AML-193 (cell line): Measurements from ENCODE around the gene CRIP3.

Experiments
- DNase-seq, 2 experiments: peaks; one replicate each; lab custom pipeline; 2025; lab: John Stamatoyannopoulos, UW

The CRIP3 gene

DNA sequence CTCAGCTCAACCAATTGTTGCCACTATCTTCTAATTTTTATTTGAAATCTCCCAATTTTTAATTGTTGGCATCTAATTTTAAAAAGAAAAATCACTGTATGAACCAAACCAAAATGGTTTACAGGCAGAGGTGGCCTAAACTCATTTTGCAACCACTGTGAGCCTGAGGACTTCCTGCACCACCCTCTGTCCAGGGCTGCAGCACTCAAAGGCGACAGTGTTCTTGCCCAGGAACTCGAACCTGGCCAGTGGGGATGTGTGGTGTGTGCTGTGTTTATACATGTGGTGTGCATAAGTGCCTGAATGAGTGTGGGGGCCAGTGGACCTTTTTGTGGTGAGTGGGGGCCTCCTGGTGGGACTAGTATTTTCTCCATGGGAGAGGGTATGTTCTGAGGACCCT lies 34.9 kb downstream of the CRIP3 start:
- DNase-seq = no peak

DNA sequence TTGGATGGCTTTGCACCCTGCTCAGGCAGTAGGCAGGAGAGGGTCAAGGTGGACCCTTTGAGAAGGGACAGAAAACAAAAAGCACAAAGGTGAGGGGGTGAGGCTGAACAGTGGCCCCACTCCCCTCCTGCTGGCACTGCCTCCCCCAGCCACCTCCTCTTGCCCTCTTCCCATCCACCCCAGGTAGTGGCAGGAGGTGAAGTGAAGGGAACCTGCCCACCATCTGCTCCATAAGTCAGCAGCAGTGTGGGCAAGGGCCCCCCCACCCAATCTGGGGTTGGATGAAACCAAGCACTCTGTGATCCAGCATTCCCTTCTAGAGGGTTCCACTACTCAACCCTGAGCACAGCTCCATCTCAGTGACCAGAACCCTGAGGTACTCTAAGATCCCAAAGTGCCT lies 36.7 kb downstream of the CRIP3 start:
- DNase-seq = no peak

DNA sequence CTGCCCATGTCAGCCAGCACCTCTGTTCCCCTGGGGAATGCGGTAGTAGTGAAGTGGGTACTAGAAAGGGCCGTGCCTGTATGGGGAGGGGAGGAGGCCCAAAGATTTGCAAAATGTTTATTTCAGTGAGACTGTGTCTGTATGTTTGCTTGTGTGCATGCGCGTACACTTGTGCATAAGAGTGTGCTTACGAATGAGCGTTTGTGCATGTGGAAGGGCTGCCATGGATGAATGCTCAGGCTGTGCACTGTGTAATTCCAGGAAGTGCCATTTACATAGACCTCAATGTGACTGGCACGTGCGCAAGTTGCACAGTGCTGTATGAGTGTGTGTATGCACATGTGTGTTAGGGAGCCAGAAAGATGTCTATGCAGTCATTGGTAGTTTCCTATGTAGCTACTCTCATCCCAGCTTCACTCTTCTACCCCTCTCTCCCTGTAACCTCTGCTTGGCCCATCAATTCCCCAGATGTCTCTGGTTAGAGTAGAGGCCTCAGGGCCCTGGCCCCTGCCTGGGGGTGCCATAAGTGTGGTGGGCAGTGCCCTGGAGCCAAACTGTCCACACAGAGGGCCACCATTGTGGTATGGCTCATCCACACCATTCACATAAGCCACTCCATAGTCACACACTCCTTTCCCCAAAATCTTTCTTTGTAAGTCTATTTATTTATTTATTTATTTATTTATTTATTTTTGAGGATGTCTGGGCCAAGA lies 37.4 kb downstream of the CRIP3 start:
- DNase-seq = no peak

DNA sequence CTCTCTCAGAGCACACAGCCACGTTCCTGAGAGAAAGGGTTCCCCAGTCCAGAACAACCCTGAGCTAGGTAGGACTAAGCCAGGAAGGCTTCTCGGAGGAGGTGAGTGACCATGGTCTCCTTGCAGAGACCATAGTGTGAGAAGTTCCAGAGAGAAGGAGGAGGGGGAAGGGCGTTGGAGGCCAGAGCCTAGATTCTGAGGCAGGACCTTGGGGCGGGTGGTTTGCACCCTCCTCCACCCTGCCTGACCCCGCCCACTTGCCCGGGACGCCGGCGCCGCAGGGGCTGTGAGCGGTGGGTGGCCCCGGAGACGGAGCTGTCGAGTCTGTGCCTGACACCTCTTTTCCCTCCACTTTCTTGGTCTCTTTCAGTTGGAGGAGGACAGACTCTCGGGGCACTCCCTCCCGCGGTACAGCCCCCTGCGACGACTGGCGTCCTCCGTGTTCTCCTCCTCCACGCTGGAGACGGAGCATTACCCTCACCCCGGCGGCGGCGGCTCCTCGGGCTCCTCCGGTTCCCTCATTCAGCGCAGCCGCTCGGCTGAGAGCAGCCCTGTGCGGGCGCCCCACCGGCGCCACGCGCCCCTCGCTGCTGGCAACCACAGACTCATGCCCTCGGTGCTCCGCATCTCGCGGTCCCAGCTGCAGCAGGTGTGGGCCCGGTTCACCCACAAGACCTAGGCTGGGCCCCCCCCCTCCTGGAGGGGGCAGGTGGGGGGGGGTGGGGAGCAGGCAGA lies 39.2 kb downstream of the CRIP3 start:
- no peak for DNase-seq

DNA sequence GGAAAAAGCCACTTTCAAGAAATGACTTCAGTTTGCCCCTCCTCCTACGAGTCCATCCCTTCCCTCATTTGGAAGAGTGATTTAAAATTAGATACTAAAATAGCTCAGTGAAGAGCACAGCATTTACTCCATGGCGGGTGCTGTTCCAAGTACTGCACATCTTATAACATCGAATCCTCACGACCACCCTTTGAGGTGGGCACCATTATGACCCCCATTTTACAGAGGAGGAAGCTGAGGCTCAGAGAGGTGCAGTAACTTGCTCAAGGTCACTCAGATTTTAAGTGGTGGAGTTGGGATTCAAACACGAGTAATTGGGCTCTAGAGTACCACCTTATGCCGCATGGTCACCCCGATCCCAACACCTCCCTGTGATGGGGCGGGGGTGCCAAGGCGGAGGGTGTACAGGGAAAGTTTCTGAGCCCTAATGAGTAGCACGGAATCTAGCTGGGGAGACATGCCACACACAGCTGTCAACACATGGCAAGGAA lies 39.8 kb downstream of the CRIP3 start:
- no peak for DNase-seq

DNA sequence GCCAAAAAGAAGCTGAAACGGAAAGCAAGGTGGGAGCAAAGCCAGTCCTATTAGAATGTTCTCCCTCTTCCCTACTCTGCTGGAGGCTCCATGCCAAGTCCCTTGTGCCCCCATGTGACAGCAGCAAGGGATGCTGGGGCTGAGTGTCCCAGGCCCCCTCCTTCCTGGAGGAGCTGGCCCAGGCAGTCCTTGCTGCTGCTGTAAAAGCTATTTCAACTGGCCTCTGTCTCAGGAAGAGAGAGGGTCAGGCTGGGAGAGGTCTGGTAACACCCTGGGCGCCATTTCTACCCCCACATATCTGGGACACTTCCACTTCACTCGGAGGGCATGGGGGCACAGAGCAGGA lies 40.3 kb downstream of the CRIP3 start:
- DNase-seq = no peak

DNA sequence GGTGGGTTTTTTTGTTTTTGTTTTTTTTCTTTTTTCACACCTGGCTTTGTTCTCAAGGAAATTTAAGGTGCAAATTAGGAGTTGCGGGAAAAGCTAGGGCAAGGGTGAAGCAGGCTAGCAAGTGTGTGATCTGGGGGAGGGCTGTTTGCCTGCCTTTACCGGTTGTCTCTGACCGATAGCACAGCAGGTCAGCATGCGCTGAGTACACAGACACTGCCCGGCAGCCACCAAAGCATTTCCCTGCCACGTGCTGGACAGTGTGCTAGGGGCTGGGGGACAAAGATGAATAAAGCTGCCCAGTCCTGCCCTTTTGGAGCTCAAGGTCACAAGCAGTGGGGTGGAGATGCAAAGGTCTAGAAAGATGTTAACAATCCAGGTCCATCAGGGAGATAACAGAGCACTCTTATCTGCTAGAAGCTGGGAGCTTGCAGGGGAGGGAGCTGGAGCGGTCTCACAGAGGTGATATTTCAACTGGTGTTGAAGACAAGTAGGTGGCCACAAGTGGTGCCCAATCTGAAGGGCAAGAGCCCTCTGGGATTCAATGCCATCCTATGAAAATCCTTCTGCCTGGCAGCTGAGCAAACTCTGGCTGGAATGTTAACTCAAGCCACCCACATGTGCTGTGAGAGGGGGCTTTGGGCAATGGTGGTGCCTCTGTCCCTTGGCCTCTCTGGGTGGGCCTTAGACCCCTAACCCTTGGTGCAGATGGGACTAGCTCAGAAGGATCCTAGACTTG lies 40.8 kb downstream of the CRIP3 start:
- DNase-seq = no peak

DNA sequence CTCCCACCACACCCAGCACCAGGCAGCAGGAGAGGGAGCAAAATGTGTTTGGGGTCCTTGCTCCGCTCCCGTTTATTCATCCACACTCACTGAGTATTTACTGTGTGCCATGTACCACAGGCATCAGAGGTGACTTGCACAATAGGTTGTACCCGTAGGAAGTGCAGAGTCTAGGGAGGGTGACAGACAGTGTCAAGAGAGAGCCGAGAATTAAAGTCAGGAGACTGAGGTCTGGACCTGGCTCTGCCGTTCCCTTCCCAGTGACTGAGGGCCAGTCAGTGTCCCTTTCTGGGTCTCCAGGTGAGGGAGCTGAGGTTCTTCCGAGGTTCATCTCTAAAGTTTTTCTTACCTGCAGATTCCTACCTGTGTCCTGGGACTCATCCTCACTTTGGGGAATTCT lies 43.1 kb downstream of the CRIP3 start:
- DNase-seq = no peak

DNA sequence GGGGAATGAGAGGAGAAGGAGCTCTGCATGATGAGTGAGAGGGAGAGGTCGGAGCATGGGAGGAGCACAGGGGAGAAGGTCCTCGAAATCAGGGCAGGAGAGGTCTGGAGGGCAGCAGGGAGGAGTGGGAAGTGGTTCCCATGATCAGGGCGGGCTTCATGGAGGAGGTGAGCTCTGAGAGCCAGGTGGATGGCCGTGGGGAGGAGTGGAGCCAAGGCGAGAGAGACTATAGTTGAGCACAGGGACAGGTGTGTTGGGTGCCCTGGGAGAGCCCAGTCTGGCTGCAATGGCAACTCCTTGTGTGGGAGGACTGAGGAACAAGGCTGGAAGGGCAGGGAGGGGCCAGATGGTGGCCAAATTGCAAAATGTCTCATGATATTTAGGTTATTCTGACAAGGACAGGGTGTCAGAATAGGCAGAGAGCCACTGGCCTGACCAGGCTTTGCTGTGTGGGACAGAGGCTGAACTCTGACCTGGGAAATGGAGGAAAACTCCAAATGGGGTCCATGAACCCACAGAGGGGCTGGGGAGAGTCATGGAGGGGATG lies 44.0 kb downstream of the CRIP3 start:
- DNase-seq = no peak

DNA sequence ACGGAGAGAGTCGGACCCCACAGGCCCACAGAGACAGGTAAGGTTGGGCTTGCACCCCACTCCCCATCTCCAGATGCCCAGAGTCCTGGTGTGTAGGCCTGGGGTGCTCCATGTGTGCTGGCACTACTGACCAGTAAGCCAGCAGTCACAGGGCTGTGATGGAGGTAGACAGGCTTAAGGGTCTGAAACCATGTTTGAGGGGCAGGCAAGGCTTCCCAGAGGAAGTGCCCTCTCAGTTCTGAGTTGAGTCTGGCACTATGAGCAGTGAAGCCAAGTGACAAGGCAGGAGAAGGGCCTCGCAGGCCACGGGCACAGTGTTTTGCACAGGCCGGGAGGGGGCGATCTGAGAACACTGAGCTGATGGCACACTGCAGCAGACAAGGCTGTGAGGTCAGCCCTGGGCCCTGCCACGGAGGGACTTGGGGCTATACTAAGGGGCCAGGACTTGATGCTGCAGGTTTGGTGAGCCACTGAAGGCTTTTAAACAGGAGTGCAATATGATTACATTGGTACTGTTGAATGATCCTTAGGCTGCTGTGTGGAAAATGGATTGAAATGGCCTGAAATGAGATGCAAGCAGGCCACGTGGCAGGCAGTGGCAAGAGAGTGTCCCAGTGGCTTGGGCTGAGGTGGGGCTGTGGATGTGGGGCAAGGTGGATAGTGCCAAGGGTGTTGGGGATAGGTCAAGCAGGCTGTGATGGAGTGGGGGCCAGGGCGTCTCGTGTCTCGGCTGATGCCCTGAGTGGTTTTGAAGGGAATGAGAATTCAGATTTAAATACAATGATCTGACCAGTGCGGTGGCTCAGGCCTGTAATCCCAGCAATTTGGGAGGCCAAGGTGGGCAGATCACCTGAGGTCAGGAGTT lies 45.1 kb downstream of the CRIP3 start:
- peak; percentile 84 to 86 for DNase-seq

DNA sequence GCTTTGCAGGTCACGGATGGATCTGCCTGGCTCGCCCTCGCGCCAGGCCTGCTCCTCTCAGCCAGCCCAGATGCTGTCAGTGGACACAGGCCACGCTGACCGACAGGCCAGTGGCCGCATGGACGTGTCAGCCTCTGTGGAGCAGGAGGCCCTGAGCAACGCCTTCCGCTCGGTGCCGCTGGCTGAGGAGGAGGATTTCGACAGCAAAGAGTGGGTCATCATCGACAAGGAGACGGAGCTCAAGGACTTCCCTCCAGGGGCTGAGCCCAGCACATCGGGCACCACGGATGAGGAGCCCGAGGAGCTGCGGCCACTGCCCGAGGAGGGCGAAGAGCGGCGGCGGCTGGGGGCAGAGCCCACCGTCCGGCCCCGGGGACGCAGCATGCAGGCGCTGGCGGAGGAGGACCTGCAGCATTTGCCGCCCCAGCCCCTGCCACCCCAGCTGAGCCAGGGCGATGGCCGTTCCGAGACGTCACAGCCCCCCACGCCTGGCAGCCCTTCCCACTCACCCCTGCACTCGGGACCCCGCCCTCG lies 45.8 kb downstream of the CRIP3 start:
- DNase-seq = no peak

DNA sequence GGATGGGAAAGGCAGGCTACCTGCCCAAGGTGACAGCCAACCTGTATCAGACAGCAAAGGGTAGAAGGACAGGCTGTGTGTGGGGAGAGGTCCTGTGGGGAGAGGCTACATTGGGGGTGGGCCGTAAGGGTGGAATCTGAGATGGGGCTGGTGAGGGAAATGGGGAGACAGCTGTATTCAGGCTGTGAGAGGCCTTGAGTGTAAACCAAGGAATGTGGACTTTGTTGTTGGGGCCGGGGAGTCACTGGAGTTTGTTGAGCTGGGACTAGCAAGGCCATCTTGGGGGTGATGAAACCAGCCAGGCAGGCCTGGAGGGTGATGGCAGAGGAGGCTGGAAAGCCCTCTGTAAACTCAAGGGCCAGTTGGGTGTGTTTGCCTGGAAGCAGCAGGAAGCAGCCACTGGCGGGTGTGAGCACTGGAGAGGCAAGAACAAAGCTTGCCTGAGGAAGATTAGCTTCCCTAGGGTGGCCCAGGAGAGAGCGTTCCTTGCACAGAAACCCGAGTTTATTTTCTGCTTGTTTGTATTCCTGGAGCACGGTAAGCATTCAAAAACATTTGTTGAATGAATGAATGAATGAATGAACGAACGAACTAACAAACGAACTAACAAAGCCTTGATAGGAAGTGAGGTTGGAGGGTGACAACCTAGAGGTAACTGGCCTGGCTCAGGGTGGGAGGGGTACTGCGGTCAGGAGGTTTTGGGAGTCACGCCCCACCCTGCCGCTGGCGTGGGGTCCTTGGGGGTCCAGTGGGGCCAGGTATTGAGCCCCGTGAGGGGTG lies 46.4 kb downstream of the CRIP3 start:
- no peak for DNase-seq

DNA sequence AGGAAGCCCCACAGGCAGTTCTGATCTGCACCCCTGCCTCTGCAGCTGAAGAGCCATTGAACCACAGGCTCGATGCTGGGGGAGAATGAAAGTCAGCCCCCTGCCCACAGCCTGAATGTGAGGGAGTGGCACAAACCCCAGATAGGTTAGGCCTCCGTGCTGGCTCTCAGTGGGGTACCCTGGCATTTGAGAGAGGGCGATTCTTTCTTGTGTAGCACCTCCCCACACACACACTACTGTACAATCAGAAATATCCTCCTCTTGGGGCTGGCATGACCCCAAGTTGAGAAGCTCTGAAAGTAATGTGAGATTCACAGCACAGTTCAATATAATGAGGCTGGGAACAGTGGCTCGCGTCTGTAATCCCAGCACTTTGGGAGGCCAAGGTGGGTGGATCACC lies 47.4 kb downstream of the CRIP3 start:
- DNase-seq = no peak

DNA sequence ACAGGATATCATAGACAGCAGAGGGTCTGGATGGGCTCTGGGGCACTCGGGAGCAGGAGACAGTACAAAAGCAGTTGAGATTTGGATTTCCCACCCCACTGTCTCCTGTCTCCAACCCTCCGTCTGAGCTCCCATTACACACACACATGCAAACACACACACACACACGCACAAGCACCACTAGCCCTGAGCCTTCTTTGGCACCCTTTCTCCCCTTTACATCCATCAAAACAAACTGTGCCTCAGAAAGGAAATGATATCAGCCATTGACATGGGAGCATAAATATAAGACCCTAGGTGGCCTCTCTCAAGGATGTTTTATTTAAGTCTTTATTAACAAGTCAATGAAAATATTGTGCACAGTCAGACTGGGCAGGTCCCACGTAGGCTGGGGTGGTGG lies 47.8 kb downstream of the CRIP3 start:
- DNase-seq = no peak

DNA sequence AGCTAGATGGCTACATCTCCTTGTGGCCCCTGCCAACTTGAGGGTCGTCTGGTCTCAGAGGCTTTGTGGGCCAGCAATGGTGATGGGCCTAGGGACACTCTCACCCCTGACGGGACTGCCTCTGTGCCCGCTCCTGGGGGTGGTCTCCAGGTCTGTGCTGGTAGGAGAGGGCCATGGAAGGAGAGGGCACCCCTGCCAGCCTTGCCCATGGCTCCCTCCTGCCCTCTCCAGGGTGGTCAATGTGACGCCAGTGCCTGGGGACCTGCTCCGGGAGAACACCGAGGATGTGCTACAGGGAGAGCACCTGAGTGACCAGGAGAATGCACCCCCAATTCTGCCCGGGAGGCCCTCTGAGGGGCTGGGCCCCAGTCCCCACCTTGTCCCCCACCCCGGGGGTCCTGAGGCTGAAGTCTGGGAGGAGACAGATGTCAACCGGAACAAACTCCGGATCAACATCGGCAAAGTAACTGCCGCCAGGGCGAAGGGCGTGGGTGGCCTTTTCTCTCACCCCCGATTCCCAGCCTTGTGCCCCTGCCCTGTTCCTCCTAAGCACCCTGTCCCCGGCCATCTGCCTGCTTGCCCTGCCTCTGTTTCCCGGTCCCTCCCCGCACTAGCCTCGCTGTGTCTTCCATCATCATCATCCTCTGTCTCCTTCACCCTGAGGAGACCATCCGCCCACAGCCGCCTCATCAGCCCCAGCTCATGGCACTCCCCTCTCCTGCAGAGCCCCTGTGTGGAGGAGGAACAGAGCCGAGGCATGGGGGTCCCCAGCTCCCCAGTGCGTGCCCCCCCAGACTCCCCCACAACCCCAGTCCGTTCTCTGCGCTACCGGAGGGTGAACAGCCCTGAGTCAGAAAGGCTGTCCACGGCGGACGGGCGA lies 49.6 kb downstream of the CRIP3 start:
- DNase-seq = no peak

DNA sequence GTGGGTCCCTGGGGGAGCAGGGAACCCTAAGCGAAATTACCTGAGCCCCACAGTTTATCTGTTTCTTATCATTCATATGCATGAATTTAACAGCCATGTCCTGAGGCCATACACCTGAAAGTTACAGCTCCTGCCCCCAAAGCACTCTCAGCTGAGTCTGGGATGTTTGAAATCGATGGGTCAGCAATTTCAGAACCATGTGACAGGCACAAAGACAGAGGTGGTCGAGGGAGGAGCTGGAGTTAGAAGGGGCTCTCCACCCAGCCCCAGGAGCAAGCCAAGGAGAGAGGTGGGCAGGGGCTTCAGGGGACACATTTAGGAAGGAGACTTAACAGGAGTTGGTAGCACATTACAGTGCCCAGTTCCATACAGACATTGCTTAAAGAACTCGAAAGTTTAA lies 50.4 kb downstream of the CRIP3 start:
- DNase-seq = no peak

DNA sequence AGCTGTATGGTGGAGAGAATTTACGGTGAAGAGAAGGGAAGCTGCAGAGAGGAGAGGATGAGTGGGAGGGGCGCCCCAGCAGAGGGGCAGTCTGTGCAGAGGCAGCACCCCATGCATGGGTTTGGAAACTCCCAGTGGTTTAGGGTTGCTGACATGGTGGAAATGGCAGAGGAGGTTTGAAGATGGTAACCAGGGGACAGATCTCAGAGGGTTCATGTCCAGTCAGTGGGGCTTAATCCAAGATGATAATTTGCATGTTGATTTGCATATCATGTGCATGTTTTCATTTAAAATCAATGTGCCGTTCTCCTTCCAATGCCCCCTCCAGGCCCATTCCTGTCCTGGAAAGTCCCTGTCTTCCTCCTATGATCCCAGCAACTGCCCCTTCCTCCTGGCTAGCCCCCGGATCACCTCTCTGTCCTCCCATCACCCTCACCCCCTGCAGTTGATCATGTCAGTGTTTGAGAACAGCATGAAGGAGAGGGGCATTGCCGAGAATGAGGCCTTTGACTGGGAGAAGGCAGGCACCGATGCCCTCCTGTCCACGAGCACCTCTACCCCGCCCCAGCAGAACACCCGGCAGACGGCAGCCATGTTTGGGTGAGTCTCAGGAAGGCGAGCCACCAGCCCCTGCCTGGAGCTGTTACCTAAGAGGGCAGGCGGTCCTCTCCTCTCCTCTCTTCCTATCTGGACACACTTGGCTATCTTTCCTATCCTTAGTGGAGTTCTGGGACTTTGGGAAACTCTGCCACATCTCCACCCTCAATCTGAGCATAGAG lies 51.1 kb downstream of the CRIP3 start:
- DNase-seq = no peak

DNA sequence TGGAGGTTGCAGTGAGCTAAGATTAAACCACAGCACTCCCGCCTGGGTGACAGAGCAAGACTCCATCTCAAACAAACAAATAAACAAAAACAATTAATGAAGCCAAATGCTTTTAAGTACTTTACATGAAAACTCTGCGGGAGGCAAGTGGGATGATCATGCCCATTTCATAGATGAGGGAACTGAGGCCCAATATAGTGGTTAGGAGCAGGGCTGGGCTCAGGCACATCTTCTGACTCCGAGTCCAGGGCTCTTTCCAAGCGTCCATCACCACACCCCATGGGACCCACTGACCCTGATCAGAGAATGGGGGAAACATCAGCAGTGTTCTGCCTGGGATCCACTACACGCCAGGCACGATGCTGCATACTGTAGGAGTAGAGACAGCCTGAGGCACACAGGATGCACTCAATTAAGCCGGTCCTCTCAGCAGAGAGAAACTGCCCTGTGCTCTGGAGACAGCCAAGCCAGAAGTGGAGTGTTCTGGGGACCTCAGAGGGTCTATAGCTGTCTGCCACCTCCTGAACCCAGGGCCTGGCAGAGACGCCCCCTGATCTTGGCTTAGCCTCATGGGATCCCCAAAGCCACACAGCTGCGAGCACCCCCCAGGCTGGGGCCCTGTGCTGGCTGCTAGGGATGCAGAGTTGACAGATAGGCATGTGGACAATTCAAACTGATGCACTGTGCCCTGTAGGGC lies 51.8 kb downstream of the CRIP3 start:
- no peak for DNase-seq
